ENCODE data around the gene PLA2G4E. TPM values are rescaled to one million over a fixed set of nuclear protein-coding genes. Genes with fewer than 3 reads are reported as not detected.

Gene PLA2G4E
- total and polyA plus RNA-seq, 2 of the 13 experiments (the other 11 are each of a cell fraction or from before 2014, with no cell fraction given) = not detected

DNA sequence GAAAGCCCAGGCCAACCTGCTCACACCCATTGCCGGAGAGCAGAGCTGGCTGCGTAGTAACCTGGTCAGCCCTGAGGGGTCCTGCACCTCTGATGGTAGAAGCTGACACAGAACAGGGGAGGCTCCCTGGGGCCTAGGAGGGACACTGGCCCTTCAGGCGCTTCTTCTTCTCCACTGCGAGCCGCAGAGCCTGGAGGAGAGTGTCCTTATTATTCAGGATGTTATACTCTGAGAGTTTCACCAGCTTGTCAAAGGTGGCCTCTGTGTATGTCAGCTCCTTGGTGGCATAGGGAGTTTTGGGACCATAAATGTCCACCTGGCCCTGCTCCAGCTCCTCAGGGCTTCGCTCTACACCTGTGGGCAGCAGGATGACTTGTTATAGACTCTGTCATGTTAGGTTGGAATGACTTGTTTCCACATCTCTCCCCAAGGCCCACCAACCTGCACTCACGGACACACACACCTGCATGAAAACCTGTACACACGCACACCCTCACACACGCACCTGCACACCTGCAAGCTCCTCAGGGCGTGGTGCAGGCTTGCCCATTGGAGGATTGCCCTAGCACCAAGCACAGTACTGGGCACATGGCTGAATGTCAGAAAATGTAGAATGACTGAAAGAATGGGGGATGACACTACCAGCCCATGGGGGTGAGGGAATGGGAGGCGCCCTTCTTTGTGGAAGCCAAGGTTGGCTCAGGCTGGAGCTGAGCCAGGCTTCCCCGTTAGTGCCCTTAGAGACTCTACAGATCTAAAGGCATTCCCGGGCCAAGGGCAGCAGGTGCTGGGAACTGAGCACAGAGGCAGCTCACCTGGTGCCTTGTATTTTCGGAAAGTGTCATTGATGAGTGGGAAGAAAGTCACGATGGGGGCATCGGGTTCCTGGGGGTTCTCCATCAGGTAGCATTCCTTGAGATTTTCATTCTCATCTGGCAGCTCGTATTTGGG lies 36.9 kb downstream of the PLA2G4E start:
- H3K27ac ChIP-seq (ENCODE audit: extremely low read length, insufficient read depth, low read length) = no peak overlapping the region
- peaks cover 6% of the 10 kb centered on the region for H3K4me1 ChIP-seq (ENCODE audit: insufficient read depth, low read length)
- ATAC-seq (no peak), DNase-seq (ENCODE audit: low spot score) (no peak), FAIRE-seq (no peak)
- in situ Hi-C loops (cut with HindIII; ENCODE audit: extremely low pct_ligation_motif_present, low pct_unique_long_range_greater_than_20kb) = no loop called here
- no peak overlapping the region for H3K4me2 ChIP-seq (ENCODE audit: low read depth, low read length)
- no peaks in the 10 kb centered on the region for H4K20me1 ChIP-seq (ENCODE audit: insufficient read depth, low read length)
- POLR2A ChIA-PET = interaction anchor here (1.3 kb wide), 1 partner anchor 11 kb away, joined by 3 read pairs; the partner anchor contains the start of gene EHD4
- no peak overlapping the region for H3K9ac ChIP-seq (ENCODE audit: insufficient read depth, low read depth, low read length)
- WGBS (ENCODE audit: low lambda C conversion rate) = 54% methylated on average over 17 of the region's 17 CpGs
- no peaks in the 10 kb centered on the region for H3K79me2 ChIP-seq (ENCODE audit: insufficient read depth, low read length)
- H3K4me3 ChIP-seq (replicated peaks in 1 of 3; ENCODE audit: insufficient read depth in 1 of 3, low read depth in 2 of 3, low read length in 3 of 3) = no peak overlapping the region
- peaks cover 0 to 49% of the 10 kb centered on the region in 2 experiments for H3K27me3 ChIP-seq (ENCODE audit: control insufficient read depth in 1 of 2, insufficient read depth in 2 of 2, low read length in 2 of 2)
- CTCF ChIA-PET (ENCODE audit: low intra/inter-chr PET ratio, low total read pairs) = no interaction called here
- intact Hi-C loops (cut with micrococcal nuclease; ENCODE audit: unreplicated experiment) = no loop called here
- BruUV-seq (replicated peaks) = no TSS peak
- no peaks in the 10 kb centered on the region for H3K36me3 ChIP-seq (replicated peaks in 1 of 2; ENCODE audit: control insufficient read depth in 1 of 2, insufficient read depth in 2 of 2, low read length in 2 of 2)
- H2AFZ ChIP-seq (ENCODE audit: low read length) = no peak overlapping the region
- H3K9me3 ChIP-seq (ENCODE audit: low read length) = no peaks in the 10 kb centered on the region
- TF ChIP-seq, protein P1, sequence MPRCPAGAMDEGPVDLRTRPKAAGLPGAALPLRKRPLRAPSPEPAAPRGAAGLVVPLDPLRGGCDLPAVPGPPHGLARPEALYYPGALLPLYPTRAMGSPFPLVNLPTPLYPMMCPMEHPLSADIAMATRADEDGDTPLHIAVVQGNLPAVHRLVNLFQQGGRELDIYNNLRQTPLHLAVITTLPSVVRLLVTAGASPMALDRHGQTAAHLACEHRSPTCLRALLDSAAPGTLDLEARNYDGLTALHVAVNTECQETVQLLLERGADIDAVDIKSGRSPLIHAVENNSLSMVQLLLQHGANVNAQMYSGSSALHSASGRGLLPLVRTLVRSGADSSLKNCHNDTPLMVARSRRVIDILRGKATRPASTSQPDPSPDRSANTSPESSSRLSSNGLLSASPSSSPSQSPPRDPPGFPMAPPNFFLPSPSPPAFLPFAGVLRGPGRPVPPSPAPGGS (CRISPR knock-in tag; IDR thresholded peaks at IDR 0.05) = no peak
- TF ChIP-seq, protein P2, sequence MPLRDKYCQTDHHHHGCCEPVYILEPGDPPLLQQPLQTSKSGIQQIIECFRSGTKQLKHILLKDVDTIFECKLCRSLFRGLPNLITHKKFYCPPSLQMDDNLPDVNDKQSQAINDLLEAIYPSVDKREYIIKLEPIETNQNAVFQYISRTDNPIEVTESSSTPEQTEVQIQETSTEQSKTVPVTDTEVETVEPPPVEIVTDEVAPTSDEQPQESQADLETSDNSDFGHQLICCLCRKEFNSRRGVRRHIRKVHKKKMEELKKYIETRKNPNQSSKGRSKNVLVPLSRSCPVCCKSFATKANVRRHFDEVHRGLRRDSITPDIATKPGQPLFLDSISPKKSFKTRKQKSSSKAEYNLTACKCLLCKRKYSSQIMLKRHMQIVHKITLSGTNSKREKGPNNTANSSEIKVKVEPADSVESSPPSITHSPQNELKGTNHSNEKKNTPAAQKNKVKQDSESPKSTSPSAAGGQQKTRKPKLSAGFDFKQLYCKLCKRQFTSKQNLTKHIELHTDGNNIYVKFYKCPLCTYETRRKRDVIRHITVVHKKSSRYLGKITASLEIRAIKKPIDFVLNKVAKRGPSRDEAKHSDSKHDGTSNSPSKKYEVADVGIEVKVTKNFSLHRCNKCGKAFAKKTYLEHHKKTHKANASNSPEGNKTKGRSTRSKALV (CRISPR knock-in tag; IDR thresholded peaks at IDR 0.05) = no peak
- TF ChIP-seq, protein P3, sequence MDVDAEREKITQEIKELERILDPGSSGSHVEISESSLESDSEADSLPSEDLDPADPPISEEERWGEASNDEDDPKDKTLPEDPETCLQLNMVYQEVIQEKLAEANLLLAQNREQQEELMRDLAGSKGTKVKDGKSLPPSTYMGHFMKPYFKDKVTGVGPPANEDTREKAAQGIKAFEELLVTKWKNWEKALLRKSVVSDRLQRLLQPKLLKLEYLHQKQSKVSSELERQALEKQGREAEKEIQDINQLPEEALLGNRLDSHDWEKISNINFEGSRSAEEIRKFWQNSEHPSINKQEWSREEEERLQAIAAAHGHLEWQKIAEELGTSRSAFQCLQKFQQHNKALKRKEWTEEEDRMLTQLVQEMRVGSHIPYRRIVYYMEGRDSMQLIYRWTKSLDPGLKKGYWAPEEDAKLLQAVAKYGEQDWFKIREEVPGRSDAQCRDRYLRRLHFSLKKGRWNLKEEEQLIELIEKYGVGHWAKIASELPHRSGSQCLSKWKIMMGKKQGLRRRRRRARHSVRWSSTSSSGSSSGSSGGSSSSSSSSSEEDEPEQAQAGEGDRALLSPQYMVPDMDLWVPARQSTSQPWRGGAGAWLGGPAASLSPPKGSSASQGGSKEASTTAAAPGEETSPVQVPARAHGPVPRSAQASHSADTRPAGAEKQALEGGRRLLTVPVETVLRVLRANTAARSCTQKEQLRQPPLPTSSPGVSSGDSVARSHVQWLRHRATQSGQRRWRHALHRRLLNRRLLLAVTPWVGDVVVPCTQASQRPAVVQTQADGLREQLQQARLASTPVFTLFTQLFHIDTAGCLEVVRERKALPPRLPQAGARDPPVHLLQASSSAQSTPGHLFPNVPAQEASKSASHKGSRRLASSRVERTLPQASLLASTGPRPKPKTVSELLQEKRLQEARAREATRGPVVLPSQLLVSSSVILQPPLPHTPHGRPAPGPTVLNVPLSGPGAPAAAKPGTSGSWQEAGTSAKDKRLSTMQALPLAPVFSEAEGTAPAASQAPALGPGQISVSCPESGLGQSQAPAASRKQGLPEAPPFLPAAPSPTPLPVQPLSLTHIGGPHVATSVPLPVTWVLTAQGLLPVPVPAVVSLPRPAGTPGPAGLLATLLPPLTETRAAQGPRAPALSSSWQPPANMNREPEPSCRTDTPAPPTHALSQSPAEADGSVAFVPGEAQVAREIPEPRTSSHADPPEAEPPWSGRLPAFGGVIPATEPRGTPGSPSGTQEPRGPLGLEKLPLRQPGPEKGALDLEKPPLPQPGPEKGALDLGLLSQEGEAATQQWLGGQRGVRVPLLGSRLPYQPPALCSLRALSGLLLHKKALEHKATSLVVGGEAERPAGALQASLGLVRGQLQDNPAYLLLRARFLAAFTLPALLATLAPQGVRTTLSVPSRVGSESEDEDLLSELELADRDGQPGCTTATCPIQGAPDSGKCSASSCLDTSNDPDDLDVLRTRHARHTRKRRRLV (CRISPR knock-in tag; IDR thresholded peaks at IDR 0.05) = no peak
- TF ChIP-seq NFYB (CRISPR knock-in tag; IDR thresholded peaks at IDR 0.05) = no peak
- TF ChIP-seq ZNF878 (CRISPR knock-in tag; IDR thresholded peaks at IDR 0.05) = no peak
- TF ChIP-seq ZNF746 (CRISPR knock-in tag; IDR thresholded peaks at IDR 0.05) = no peak
- TF ChIP-seq THYN1 (CRISPR knock-in tag; IDR thresholded peaks at IDR 0.05; ENCODE audit: borderline replicate concordance, low read depth) = no peak
- no peak for TF ChIP-seq TBL1XR1 (IDR thresholded peaks at IDR 0.05; ENCODE audit: borderline replicate concordance, low read length, partially characterized antibody)
- no peak for TF ChIP-seq PAX8 (CRISPR knock-in tag; IDR thresholded peaks at IDR 0.05; ENCODE audit: borderline replicate concordance)
- no peak for TF ChIP-seq MEIS2 (CRISPR knock-in tag; IDR thresholded peaks at IDR 0.05)
- TF ChIP-seq MAFF (IDR thresholded peaks at IDR 0.05; ENCODE audit: low read depth, low read length) = no peak
- TF ChIP-seq, protein P4, sequence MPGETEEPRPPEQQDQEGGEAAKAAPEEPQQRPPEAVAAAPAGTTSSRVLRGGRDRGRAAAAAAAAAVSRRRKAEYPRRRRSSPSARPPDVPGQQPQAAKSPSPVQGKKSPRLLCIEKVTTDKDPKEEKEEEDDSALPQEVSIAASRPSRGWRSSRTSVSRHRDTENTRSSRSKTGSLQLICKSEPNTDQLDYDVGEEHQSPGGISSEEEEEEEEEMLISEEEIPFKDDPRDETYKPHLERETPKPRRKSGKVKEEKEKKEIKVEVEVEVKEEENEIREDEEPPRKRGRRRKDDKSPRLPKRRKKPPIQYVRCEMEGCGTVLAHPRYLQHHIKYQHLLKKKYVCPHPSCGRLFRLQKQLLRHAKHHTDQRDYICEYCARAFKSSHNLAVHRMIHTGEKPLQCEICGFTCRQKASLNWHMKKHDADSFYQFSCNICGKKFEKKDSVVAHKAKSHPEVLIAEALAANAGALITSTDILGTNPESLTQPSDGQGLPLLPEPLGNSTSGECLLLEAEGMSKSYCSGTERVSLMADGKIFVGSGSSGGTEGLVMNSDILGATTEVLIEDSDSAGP (CRISPR knock-in tag; IDR thresholded peaks at IDR 0.05; ENCODE audit: borderline replicate concordance) = no peak
- no peak for TF ChIP-seq IRF2 (CRISPR knock-in tag; IDR thresholded peaks at IDR 0.05)

Measured in HepG2 (cell line).